Measurements from ENCODE around the gene LGALS7B.

DNA sequence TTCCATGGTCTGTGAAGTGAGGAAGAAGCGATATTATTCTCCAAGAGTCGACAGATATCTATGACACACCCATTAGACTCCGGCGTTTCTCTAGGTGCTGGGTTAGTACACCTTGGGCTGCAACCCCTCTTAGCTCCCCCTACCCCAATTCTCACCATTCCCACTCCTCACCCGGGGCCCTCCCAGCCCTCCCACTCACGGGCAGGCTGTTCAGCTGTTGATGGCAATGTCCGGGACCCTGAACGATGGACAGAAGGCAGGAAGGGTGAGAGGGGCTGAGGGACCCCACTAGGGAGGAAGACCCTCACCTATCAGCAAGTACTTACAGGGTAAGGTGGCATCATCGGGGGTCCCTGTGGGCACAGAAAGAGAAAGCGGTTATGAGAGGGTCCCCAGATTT is 14.5 kb downstream of the LGALS7B start:
- no peak for TF ChIP-seq POLR2A (IDR thresholded peaks at IDR 0.05)
- TF ChIP-seq CTCF (IDR thresholded peaks at IDR 0.05) = no peak
